HepG2 (cell line): Measurements from ENCODE around the gene PCTP. TPM values are rescaled to one million over a fixed set of nuclear protein-coding genes. Genes with fewer than 3 reads are reported as not detected.

Experiments used
- ARNTL ChIP-seq: sonication (generic); formaldehyde crosslinking; IDR thresholded peaks from 2 replicates; pipeline ENCODE4 v1.4.0; 2020; ENCODE audit warnings: mild to moderate bottlenecking, missing genetic modification reagents
- CREM ChIP-seq, 2 experiments: sonication (generic) in 1 of 2; formaldehyde crosslinking in 1 of 2; IDR thresholded peaks; 2 replicates each; pipeline versions ENCODE4 v1.4.0 to v1.6.1; 2016 to 2020; ENCODE audit warnings: antibody characterized with exemption in 1 of 2, mild to moderate bottlenecking in 1 of 2, missing genetic modification reagents in 1 of 2
- FOXJ3 ChIP-seq: sonication (generic); formaldehyde crosslinking; IDR thresholded peaks from 2 replicates; pipeline ENCODE4 v1.4.0; 2020; ENCODE audit warnings: missing genetic modification reagents, mild to moderate bottlenecking, borderline replicate concordance
- GFI1 ChIP-seq: sonication (generic); formaldehyde crosslinking; IDR thresholded peaks from 2 replicates; pipeline ENCODE4 v1.5.0; 2020; ENCODE audit warnings: missing genetic modification reagents, mild to moderate bottlenecking, borderline replicate concordance
- HMGXB4 ChIP-seq, 2 experiments: sonication (generic) in 1 of 2; formaldehyde crosslinking in 1 of 2; IDR thresholded peaks; 2 replicates each; pipeline versions ENCODE4 v1.4.0 to v1.6.1; 2018 to 2020; ENCODE audit warnings: missing genetic modification reagents in 2 of 2, borderline replicate concordance in 1 of 2, low read depth in 1 of 2, mild to moderate bottlenecking in 1 of 2, missing biosample characterization in 1 of 2
- MAF1 ChIP-seq: sonication (generic); formaldehyde crosslinking; IDR thresholded peaks from 2 replicates; pipeline ENCODE4 v1.5.0; 2020; ENCODE audit warnings: missing genetic modification reagents, borderline replicate concordance
- MIXL1 ChIP-seq: IDR thresholded peaks from 2 replicates; pipeline ENCODE4 v1.6.1; 2016
- NR2C2 ChIP-seq: sonication (generic); formaldehyde crosslinking; IDR thresholded peaks from 2 replicates; pipeline ENCODE4 v1.4.0; 2020; ENCODE audit warnings: missing genetic modification reagents, mild to moderate bottlenecking, moderate library complexity, borderline replicate concordance
- PAF1 ChIP-seq: IDR thresholded peaks from 2 replicates; pipeline ENCODE4 v1.6.1; 2016; ENCODE audit warnings: missing genetic modification reagents, missing compliant biosample characterization
- RAD21 ChIP-seq: fragments of 450-650 bp; formaldehyde crosslinking; IDR thresholded peaks from 2 replicates; pipeline ENCODE4 v1.5.0; 2020; ENCODE audit warnings: mild to moderate bottlenecking
- RBM39 ChIP-seq: fragments of 200-400 bp; formaldehyde crosslinking; IDR thresholded peaks from one replicate; pipeline ENCODE4 v1.6.1; 2018; ENCODE audit warnings: antibody characterized with exemption, mild to moderate bottlenecking, low read depth, low read length; ENCODE audit not compliant: poor library complexity, severe bottlenecking
- RELA ChIP-seq: sonication (generic); formaldehyde crosslinking; IDR thresholded peaks from 2 replicates; pipeline ENCODE4 v1.4.0; 2020; ENCODE audit warnings: missing genetic modification reagents
- TRIM24 ChIP-seq: sonication (generic); formaldehyde crosslinking; IDR thresholded peaks from 2 replicates; pipeline ENCODE4 v1.8.0; 2022; ENCODE audit warnings: mild to moderate bottlenecking, missing genetic modification reagents
- ZBTB33 ChIP-seq: sonication (generic); formaldehyde crosslinking; IDR thresholded peaks from 2 replicates; pipeline ENCODE4 v1.4.0; 2020; ENCODE audit warnings: missing genetic modification reagents
- ZNF143 ChIP-seq: sonication (generic); formaldehyde crosslinking; IDR thresholded peaks from 2 replicates; pipeline ENCODE4 v1.4.0; 2020; ENCODE audit warnings: missing genetic modification reagents
- ZNF333 ChIP-seq: sonication (generic); formaldehyde crosslinking; IDR thresholded peaks from 2 replicates; pipeline ENCODE4 v1.4.0; 2020; ENCODE audit warnings: mild to moderate bottlenecking, missing genetic modification reagents, borderline replicate concordance
- ZNF383 ChIP-seq: sonication (generic); formaldehyde crosslinking; IDR thresholded peaks from 2 replicates; pipeline ENCODE4 v1.4.0; 2020; ENCODE audit warnings: missing genetic modification reagents, mild to moderate bottlenecking, borderline replicate concordance
- ZNF451 ChIP-seq: sonication (generic); formaldehyde crosslinking; IDR thresholded peaks from 2 replicates; pipeline ENCODE4 v1.5.0; 2020; ENCODE audit warnings: mild to moderate bottlenecking, missing genetic modification reagents
- ZNF468 ChIP-seq: sonication (generic); formaldehyde crosslinking; IDR thresholded peaks from 2 replicates; pipeline ENCODE4 v1.8.0; 2022; ENCODE audit warnings: mild to moderate bottlenecking, moderate library complexity, missing genetic modification reagents
- ZNF513 ChIP-seq: sonication (generic); formaldehyde crosslinking; conservative IDR thresholded peaks from 2 replicates; pipeline ENCODE4 v1.5.0; 2020; ENCODE audit warnings: missing genetic modification reagents
- ZNF768 ChIP-seq: sonication (generic); formaldehyde crosslinking; IDR thresholded peaks from 2 replicates; pipeline ENCODE4 v1.4.0; 2020; ENCODE audit warnings: missing genetic modification reagents
- polyA plus RNA-seq, 8 experiments: library from polyadenylated mRNA; depleted of rRNA in 3 of 8; stranded (reverse) in 7 of 8; unstranded in 1 of 8; fragments of >200 nt; fragmentation: Illumina TruSeq in 4 of 8; extraction: Trizol in 4 of 8; gene quantifications; 2 replicates each; pipeline versions ENCODE4 v1.2.1 to v1.2.3, GENCODE V29; 2011 to 2016; ENCODE audit warnings: low read depth in 4 of 8, missing spikeins in 1 of 8, mixed read lengths in 1 of 8; ENCODE audit not compliant: insufficient read depth in 1 of 8
- total RNA-seq, 5 experiments: library from RNA; depleted of rRNA; stranded (reverse); fragments of >200 nt; fragmentation: Illumina TruSeq; extraction: Trizol; gene quantifications; 2 replicates each; pipeline ENCODE4 v1.2.3, GENCODE V29; 2016; ENCODE audit warnings: low read depth in 1 of 5

Gene PCTP
- total and polyA plus RNA-seq, 2 of the 13 experiments (the other 11 are each of a cell fraction or from before 2014, with no cell fraction given) = 37.1 to 50.7 TPM

GRCh38 chr17:55750750-55751657 is at the start of gene PCTP (continued):
- TF ChIP-seq ZNF451 (CRISPR knock-in tag) (peak; percentile 97), MIXL1 (CRISPR knock-in tag) (peak; percentile 70), ZNF768 (CRISPR knock-in tag) (peak; percentile 86), ZBTB33 (CRISPR knock-in tag) (peak; percentile 13; the same call in 1 of the 2 replicates), ZNF333 (0 out of 2 replicates have a peak, but pooled peaks have one; percentile 11), RELA (no peak), ZNF468 (CRISPR knock-in tag) (peak; percentile 74; the same call in 1 of the 2 replicates), HMGXB4 (CRISPR knock-in tag; IDR thresholded peaks at IDR 0.05; ENCODE audit: borderline replicate concordance in 1 of 2, low read depth in 1 of 2) (peak; percentile 93 to 94; a peak in 3 of 4 replicates), ZNF513 (CRISPR knock-in tag) (no peak), PAF1 (CRISPR knock-in tag) (no peak), ARNTL (CRISPR knock-in tag) (peak; percentile 74), FOXJ3 (CRISPR knock-in tag) (peak; percentile 68; the same call in 1 of the 2 replicates), RBM39 (peak; percentile 95), NR2C2 (CRISPR knock-in tag) (peak; percentile 59), CREM (IDR thresholded peaks at IDR 0.05) (no peak), CREM (CRISPR knock-in tag; IDR thresholded peaks at IDR 0.05) (no peak), TRIM24 (CRISPR knock-in tag) (no peak), ZNF143 (peak; percentile 11; the same call in 1 of the 2 replicates), GFI1 (CRISPR knock-in tag) (peak; percentile 77; the same call in 1 of the 2 replicates), ZNF383 (CRISPR knock-in tag) (no peak), RAD21 (CRISPR knock-in tag) (peak; percentile 83), MAF1 (CRISPR knock-in tag) (peak; percentile 73; the same call in 1 of the 2 replicates)
